ENCODE results near the gene ZNF181. TPM values are rescaled to one million over a fixed set of nuclear protein-coding genes. Genes with fewer than 3 reads are reported as not detected.

ZNF181 gene
- total RNA-seq, 4 donors from 2014 or later = 18.6 to 47.6 (median 28.5) TPM

DNA sequence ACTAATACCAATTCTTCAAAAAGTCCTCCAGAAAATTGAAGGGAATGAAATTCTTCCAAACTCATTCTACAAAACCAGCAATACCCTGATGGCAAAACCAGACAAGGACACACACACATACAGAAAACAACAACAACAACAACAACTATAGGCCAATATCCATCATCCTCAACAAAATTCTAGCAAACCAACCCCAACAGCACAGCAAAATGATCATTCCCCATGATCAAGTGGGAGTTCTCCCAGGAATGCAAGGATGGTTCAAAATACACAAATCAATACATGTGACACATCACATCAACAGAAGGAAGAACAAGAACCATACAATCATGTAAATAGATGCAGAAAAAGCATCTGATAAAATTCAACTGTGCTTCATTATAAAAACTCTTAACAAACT, 18.7 kb upstream of the ZNF181 start:
- H3K36me3 ChIP-seq = no peaks in the 10 kb centered on the region
- peaks cover 0 to 3% (median 0%) of the 10 kb centered on the region in 3 donors for H3K4me1 ChIP-seq
- H3K27me3 ChIP-seq = no peaks in the 10 kb centered on the region
- no peak overlapping the region for H3K4me3 ChIP-seq
- H3K27ac ChIP-seq = no peak overlapping the region
- no peak for TF ChIP-seq POLR2AphosphoS5 (IDR thresholded peaks at IDR 0.05)
- TF ChIP-seq, protein P1, sequence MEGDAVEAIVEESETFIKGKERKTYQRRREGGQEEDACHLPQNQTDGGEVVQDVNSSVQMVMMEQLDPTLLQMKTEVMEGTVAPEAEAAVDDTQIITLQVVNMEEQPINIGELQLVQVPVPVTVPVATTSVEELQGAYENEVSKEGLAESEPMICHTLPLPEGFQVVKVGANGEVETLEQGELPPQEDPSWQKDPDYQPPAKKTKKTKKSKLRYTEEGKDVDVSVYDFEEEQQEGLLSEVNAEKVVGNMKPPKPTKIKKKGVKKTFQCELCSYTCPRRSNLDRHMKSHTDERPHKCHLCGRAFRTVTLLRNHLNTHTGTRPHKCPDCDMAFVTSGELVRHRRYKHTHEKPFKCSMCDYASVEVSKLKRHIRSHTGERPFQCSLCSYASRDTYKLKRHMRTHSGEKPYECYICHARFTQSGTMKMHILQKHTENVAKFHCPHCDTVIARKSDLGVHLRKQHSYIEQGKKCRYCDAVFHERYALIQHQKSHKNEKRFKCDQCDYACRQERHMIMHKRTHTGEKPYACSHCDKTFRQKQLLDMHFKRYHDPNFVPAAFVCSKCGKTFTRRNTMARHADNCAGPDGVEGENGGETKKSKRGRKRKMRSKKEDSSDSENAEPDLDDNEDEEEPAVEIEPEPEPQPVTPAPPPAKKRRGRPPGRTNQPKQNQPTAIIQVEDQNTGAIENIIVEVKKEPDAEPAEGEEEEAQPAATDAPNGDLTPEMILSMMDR (IDR thresholded peaks at IDR 0.05) = no peak
- no peak for TF ChIP-seq POLR2A (IDR thresholded peaks at IDR 0.05)
- no peak for TF ChIP-seq EP300 (IDR thresholded peaks at IDR 0.05)
- peaks cover 0 to 8% (median 0%) of the 10 kb centered on the region in 3 donors for H3K9me3 ChIP-seq
- no peak for ATAC-seq

DNA sequence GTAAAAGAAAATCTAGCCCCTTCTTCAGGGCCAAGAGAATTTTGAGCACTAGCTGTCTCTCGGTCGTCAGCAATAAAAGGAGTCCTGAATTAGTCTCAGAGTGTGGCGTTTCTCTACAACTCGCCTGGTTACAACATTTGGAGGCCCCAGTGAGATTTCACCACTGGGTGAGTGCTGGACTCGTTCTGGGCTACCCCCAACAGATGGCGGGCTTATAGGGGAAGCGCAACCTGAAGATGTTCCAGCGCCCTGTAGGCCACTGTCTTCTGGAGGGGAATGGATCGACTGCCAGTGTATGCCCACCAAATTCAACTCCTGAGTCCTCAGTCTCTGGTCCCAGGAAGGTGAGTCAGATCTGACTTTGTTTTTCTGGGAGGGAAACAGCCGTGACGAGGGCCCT, 11.7 kb upstream of the ZNF181 start:
- H3K27ac ChIP-seq = no peak overlapping the region
- peaks cover 13% of the 10 kb centered on the region for H3K27me3 ChIP-seq
- H3K4me1 ChIP-seq = no peaks in the 10 kb centered on the region
- no peaks in the 10 kb centered on the region for H3K36me3 ChIP-seq
- WGBS, 2 donors (ENCODE audit: low coverage in 1 of 2) = 49 to 65% methylated on average over 2 to 5 of the region's 11 CpGs
- H3K9me3 ChIP-seq = no peaks in the 10 kb centered on the region
- ATAC-seq = no peak
- H3K4me3 ChIP-seq = no peak overlapping the region
- TF ChIP-seq POLR2A (IDR thresholded peaks at IDR 0.05) (no peak), EP300 (IDR thresholded peaks at IDR 0.05) (no peak)
- TF ChIP-seq, protein P1 (IDR thresholded peaks at IDR 0.05) = no peak

DNA sequence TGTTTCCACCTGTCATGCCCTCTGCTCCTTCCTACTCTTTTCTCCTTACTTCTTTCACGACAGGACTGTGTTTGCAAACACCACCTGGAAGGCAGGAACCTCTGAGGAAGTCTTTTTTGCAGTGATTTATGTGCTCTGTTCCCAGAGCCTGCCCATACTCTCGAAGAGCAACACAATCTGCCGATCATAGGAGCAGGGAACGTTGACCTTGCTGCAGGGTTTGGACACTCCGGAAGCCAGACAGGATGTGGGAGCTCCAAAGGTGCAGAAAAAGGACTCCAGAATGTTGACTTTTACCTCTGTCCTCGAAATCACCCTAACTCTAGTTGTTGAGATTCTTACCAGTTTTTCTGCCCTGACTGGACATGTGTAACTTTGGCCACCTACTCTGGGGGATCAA, 8.6 kb upstream of the ZNF181 start:
- H3K36me3 ChIP-seq = no peaks in the 10 kb centered on the region
- no peaks in the 10 kb centered on the region for H3K4me1 ChIP-seq
- H3K27me3 ChIP-seq = peaks cover 13% of the 10 kb centered on the region
- WGBS, 2 donors (ENCODE audit: low coverage in 1 of 2) = 40% methylated on average over 1 of the region's 6 CpGs; no CpG with 5 or more reads in 1 of the 2 donors
- no peaks in the 10 kb centered on the region for H3K9me3 ChIP-seq
- no peak for ATAC-seq
- H3K27ac ChIP-seq = no peak overlapping the region
- H3K4me3 ChIP-seq = no peak overlapping the region
- TF ChIP-seq EP300 (IDR thresholded peaks at IDR 0.05) = no peak
- TF ChIP-seq POLR2AphosphoS5 (IDR thresholded peaks at IDR 0.05) = no peak
- TF ChIP-seq, protein P1 (IDR thresholded peaks at IDR 0.05) = no peak
- TF ChIP-seq POLR2A (IDR thresholded peaks at IDR 0.05) = no peak

DNA sequence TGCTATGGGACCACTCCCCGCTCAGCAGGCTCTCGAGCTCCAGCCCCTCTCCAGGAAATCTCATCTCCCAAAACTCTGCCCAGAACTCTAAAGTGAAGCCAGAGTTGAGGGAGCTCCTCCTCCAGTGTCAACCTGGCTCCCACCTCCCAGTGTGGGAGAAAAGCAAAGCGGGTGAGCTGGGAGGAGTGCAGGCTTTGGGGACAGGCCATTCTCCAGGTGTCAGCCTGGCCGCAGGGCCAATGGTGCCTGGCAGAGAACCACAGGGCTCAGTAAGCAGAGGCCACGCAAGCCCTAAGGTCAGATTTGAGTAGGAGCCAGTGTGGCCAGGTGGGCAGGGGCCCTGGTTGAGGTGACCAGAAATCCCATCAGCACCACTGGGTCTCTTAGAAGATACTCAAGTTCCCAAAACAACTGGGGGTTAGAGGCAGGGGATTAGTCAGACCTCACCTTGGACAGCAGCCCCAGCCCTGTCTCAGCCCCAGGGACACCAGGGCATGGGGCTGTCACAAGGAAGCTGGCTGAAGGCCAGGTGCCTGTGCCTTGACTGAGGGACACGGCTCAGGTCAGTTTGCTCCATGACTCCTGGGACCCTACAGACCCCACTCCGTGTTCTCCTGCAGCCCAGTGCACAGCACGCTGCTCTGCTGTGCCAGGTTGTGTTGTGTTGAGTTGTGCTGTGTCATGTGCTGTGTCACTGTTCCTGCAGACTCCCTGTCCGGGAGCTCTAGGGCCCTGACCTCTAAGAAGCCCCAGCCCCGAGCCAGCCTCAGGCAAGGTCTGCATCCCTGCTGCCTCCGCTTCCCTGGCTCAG, 2.8 kb upstream of the ZNF181 start:
- TF ChIP-seq POLR2A (IDR thresholded peaks at IDR 0.05) (no peak), POLR2AphosphoS5 (IDR thresholded peaks at IDR 0.05) (no peak), EP300 (IDR thresholded peaks at IDR 0.05) (no peak)
- TF ChIP-seq, protein P1 (IDR thresholded peaks at IDR 0.05) = no peak
- Histone ChIP-seq H3K27me3 (peaks cover 6% of the 10 kb centered on the region), H3K4me1 (peaks cover 8 to 28% (median 15%) of the 10 kb centered on the region in 3 donors), H3K9me3 (no peaks in the 10 kb centered on the region), H3K4me3 (no peak overlapping the region), H3K36me3 (peaks cover 0 to 10% of the 10 kb centered on the region in 2 donors), H3K27ac (no peak overlapping the region)
- ATAC-seq = no peak
- 67 to 95% methylated on average over 2 to 3 of the region's 11 CpGs for WGBS, 2 donors (ENCODE audit: low coverage in 1 of 2)

DNA sequence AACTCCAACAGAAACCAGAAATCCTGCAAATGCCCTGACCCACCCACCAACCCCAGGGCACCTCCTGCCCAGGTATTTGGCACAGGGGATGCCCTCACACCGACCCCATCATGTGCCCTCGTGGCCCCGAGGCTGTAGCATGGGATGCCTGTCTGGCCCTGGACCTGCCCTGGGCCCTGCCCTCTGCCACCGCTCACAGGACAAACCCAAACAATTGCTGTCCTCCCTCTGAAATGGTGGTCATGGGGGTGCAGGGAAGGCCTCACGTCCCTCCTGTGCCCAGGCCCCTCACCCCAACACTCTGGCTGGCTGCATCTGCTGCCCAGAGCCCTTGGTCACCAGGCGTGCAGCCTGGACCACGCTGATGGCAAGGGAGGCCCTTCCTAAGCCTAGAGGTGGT, 2.1 kb upstream of the ZNF181 start:
- no peak for TF ChIP-seq POLR2A (IDR thresholded peaks at IDR 0.05)
- no peak for TF ChIP-seq EP300 (IDR thresholded peaks at IDR 0.05)
- no peak for TF ChIP-seq POLR2AphosphoS5 (IDR thresholded peaks at IDR 0.05)
- TF ChIP-seq, protein P1 (IDR thresholded peaks at IDR 0.05) = no peak
- no peaks in the 10 kb centered on the region for H3K27me3 ChIP-seq
- H3K4me1 ChIP-seq = peaks cover 8 to 36% (median 15%) of the 10 kb centered on the region in 3 donors
- H3K4me3 ChIP-seq = no peak overlapping the region
- peaks cover 0 to 17% of the 10 kb centered on the region in 2 donors for H3K36me3 ChIP-seq
- H3K27ac ChIP-seq = no peak overlapping the region
- 92% methylated on average over 2 of the region's 7 CpGs; no CpG with 5 or more reads in 1 of the 2 donors for WGBS, 2 donors (ENCODE audit: low coverage in 1 of 2)
- no peak for ATAC-seq
- H3K9me3 ChIP-seq = no peaks in the 10 kb centered on the region

All from gastroesophageal sphincter (tissue), 4 donors.